HepG2 (cell line): ENCODE results near the gene GRB10.

ENCODE experiments used
- FOXP1 ChIP-seq, 2 experiments: fragments of 450-650 bp in 1 of 2; IDR thresholded peaks; 2 replicates each; pipeline ENCODE4 v1.6.1; 2017 to 2018; ENCODE audit warnings: antibody characterized with exemption in 1 of 2
- MTA3 ChIP-seq: sonication (generic); formaldehyde crosslinking; IDR thresholded peaks from 2 replicates; pipeline ENCODE4 v1.4.0; 2020; ENCODE audit warnings: missing genetic modification reagents
- SP2 ChIP-seq: sonication (generic); formaldehyde crosslinking; IDR thresholded peaks from 2 replicates; pipeline ENCODE4 v1.5.1; 2020; ENCODE audit warnings: mild to moderate bottlenecking, missing genetic modification reagents
- ZNF431 ChIP-seq: sonication (generic); formaldehyde crosslinking; IDR thresholded peaks from 2 replicates; pipeline ENCODE4 v1.9.0; 2022; ENCODE audit warnings: missing genetic modification reagents, low read depth, mild to moderate bottlenecking, borderline replicate concordance
- TF ChIP-seq, protein P1 (sequence below): fragments of 450-650 bp; IDR thresholded peaks from 2 replicates; pipeline ENCODE4 v1.6.1; 2017; ENCODE audit warnings: mild to moderate bottlenecking
- TF ChIP-seq, protein P2 (sequence below): IDR thresholded peaks from 2 replicates; pipeline ENCODE4 v1.4.0; 2020; ENCODE audit warnings: mild to moderate bottlenecking, missing genetic modification reagents
- TF ChIP-seq, protein P3 (sequence below): sonication (generic); formaldehyde crosslinking; IDR thresholded peaks from 2 replicates; pipeline ENCODE4 v1.5.0; 2020; ENCODE audit warnings: mild to moderate bottlenecking, missing genetic modification reagents, moderate library complexity

DNA sequence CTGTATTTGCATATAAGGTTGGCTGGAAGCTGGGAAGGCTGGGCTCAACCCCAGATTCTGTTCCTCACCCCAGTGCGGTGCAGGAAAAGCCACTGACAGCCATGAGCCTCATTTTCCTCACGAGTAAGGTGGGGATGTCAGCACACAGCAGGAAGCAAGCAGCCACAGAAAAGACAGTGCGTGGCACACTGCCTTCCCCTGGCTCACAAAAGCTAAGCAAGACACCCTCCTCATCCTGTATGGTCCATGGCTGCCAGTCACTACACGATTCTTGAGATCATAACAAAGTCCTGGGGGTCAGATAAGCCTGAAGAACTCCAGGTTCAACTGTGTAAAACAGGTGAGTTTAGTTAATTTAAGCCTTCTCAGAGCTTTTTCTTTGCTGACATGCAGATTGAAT is 188.6 kb downstream of the GRB10 start:
- TF ChIP-seq MTA3 (no peak), FOXP1 (IDR thresholded peaks at IDR 0.05) (no peak), FOXP1 (CRISPR knock-in tag; IDR thresholded peaks at IDR 0.05) (no peak), ZNF431 (no peak), SP2 (CRISPR knock-in tag) (no peak)
- TF ChIP-seq, protein P1, sequence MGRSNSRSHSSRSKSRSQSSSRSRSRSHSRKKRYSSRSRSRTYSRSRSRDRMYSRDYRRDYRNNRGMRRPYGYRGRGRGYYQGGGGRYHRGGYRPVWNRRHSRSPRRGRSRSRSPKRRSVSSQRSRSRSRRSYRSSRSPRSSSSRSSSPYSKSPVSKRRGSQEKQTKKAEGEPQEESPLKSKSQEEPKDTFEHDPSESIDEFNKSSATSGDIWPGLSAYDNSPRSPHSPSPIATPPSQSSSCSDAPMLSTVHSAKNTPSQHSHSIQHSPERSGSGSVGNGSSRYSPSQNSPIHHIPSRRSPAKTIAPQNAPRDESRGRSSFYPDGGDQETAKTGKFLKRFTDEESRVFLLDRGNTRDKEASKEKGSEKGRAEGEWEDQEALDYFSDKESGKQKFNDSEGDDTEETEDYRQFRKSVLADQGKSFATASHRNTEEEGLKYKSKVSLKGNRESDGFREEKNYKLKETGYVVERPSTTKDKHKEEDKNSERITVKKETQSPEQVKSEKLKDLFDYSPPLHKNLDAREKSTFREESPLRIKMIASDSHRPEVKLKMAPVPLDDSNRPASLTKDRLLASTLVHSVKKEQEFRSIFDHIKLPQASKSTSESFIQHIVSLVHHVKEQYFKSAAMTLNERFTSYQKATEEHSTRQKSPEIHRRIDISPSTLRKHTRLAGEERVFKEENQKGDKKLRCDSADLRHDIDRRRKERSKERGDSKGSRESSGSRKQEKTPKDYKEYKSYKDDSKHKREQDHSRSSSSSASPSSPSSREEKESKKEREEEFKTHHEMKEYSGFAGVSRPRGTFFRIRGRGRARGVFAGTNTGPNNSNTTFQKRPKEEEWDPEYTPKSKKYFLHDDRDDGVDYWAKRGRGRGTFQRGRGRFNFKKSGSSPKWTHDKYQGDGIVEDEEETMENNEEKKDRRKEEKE: no peak
- TF ChIP-seq, protein P2, sequence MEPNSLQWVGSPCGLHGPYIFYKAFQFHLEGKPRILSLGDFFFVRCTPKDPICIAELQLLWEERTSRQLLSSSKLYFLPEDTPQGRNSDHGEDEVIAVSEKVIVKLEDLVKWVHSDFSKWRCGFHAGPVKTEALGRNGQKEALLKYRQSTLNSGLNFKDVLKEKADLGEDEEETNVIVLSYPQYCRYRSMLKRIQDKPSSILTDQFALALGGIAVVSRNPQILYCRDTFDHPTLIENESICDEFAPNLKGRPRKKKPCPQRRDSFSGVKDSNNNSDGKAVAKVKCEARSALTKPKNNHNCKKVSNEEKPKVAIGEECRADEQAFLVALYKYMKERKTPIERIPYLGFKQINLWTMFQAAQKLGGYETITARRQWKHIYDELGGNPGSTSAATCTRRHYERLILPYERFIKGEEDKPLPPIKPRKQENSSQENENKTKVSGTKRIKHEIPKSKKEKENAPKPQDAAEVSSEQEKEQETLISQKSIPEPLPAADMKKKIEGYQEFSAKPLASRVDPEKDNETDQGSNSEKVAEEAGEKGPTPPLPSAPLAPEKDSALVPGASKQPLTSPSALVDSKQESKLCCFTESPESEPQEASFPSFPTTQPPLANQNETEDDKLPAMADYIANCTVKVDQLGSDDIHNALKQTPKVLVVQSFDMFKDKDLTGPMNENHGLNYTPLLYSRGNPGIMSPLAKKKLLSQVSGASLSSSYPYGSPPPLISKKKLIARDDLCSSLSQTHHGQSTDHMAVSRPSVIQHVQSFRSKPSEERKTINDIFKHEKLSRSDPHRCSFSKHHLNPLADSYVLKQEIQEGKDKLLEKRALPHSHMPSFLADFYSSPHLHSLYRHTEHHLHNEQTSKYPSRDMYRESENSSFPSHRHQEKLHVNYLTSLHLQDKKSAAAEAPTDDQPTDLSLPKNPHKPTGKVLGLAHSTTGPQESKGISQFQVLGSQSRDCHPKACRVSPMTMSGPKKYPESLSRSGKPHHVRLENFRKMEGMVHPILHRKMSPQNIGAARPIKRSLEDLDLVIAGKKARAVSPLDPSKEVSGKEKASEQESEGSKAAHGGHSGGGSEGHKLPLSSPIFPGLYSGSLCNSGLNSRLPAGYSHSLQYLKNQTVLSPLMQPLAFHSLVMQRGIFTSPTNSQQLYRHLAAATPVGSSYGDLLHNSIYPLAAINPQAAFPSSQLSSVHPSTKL (CRISPR knock-in tag): no peak
- TF ChIP-seq, protein P3, sequence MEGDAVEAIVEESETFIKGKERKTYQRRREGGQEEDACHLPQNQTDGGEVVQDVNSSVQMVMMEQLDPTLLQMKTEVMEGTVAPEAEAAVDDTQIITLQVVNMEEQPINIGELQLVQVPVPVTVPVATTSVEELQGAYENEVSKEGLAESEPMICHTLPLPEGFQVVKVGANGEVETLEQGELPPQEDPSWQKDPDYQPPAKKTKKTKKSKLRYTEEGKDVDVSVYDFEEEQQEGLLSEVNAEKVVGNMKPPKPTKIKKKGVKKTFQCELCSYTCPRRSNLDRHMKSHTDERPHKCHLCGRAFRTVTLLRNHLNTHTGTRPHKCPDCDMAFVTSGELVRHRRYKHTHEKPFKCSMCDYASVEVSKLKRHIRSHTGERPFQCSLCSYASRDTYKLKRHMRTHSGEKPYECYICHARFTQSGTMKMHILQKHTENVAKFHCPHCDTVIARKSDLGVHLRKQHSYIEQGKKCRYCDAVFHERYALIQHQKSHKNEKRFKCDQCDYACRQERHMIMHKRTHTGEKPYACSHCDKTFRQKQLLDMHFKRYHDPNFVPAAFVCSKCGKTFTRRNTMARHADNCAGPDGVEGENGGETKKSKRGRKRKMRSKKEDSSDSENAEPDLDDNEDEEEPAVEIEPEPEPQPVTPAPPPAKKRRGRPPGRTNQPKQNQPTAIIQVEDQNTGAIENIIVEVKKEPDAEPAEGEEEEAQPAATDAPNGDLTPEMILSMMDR (CRISPR knock-in tag): no peak
